ENCODE results near the gene NELFA.

The NELFA gene

DNA sequence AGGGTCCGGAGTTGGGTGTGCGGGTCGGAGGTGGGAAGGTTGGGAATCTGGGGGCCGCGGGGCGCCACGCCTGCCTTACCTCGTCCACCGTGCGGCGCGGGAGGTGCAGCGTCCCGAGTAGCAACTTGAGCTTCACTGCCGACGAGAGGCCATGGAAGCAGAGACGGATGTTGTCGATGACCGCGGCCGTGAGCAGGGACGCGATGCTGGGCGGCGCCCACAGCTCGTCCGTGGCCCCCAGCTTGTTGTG lies 178 bp downstream of the NELFA start (continued):
- no peak for TF ChIP-seq GLI2 (tag by site-specific recombination; IDR thresholded peaks at IDR 0.05; ENCODE audit: borderline replicate concordance, low read depth)
- no peak for TF ChIP-seq ZSCAN16 (tag by site-specific recombination; IDR thresholded peaks at IDR 0.05)
- no peak for TF ChIP-seq ZNF677 (tag by site-specific recombination; IDR thresholded peaks at IDR 0.05)
- TF ChIP-seq ZNF621 (tag by site-specific recombination; IDR thresholded peaks at IDR 0.05): no peak
- no peak for TF ChIP-seq ZBTB17 (tag by site-specific recombination; IDR thresholded peaks at IDR 0.05)
- no peak for TF ChIP-seq SALL2 (tag by site-specific recombination; IDR thresholded peaks at IDR 0.05; ENCODE audit: borderline replicate concordance)
- TF ChIP-seq ZFP3 (tag by site-specific recombination; IDR thresholded peaks at IDR 0.05; ENCODE audit: low read depth): no peak
- no peak for TF ChIP-seq ZBTB8A (tag by site-specific recombination; IDR thresholded peaks at IDR 0.05)
- no peak for TF ChIP-seq PRDM1 (tag by site-specific recombination; IDR thresholded peaks at IDR 0.05)
- TF ChIP-seq, protein P1, sequence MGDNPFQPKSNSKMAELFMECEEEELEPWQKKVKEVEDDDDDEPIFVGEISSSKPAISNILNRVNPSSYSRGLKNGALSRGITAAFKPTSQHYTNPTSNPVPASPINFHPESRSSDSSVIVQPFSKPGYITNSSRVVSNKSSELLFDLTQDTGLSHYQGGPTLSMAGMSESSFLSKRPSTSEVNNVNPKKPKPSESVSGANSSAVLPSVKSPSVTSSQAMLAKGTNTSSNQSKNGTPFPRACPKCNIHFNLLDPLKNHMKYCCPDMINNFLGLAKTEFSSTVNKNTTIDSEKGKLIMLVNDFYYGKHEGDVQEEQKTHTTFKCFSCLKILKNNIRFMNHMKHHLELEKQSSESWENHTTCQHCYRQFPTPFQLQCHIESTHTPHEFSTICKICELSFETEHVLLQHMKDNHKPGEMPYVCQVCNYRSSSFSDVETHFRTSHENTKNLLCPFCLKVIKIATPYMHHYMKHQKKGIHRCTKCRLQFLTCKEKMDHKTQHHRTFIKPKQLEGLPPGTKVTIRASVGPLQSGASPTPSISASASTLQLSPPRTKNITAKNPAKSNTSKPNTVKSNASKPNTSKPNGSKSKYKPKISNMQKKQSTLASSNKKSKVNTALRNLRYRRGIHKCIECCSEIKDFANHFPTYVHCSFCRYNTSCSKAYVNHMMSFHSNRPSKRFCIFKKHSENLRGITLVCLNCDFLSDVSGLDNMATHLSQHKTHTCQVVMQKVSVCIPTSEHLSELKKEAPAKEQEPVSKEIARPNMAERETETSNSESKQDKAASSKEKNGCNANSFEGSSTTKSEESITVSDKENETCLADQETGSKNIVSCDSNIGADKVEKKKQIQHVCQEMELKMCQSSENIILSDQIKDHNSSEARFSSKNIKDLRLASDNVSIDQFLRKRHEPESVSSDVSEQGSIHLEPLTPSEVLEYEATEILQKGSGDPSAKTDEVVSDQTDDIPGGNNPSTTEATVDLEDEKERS (tag by site-specific recombination; IDR thresholded peaks at IDR 0.05): peak; percentile 89
- TF ChIP-seq ZFP41 (tag by site-specific recombination; IDR thresholded peaks at IDR 0.05; ENCODE audit: borderline replicate concordance): no peak
- TF ChIP-seq ZNF596 (tag by site-specific recombination; IDR thresholded peaks at IDR 0.05): no peak
- TF ChIP-seq ZNF560 (tag by site-specific recombination; IDR thresholded peaks at IDR 0.05; ENCODE audit: borderline replicate concordance): no peak
- no peak for TF ChIP-seq ZXDB (tag by site-specific recombination; IDR thresholded peaks at IDR 0.05)
- TF ChIP-seq ZNF174 (tag by site-specific recombination; IDR thresholded peaks at IDR 0.05): no peak
- no peak for TF ChIP-seq ZNF513 (tag by site-specific recombination; IDR thresholded peaks at IDR 0.05)
- TF ChIP-seq, protein P2, sequence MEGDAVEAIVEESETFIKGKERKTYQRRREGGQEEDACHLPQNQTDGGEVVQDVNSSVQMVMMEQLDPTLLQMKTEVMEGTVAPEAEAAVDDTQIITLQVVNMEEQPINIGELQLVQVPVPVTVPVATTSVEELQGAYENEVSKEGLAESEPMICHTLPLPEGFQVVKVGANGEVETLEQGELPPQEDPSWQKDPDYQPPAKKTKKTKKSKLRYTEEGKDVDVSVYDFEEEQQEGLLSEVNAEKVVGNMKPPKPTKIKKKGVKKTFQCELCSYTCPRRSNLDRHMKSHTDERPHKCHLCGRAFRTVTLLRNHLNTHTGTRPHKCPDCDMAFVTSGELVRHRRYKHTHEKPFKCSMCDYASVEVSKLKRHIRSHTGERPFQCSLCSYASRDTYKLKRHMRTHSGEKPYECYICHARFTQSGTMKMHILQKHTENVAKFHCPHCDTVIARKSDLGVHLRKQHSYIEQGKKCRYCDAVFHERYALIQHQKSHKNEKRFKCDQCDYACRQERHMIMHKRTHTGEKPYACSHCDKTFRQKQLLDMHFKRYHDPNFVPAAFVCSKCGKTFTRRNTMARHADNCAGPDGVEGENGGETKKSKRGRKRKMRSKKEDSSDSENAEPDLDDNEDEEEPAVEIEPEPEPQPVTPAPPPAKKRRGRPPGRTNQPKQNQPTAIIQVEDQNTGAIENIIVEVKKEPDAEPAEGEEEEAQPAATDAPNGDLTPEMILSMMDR (tag by site-specific recombination; IDR thresholded peaks at IDR 0.05): peak; percentile 74
- TF ChIP-seq ZNF776 (tag by site-specific recombination; IDR thresholded peaks at IDR 0.05; ENCODE audit: borderline replicate concordance): no peak
- no peak for TF ChIP-seq ZNF473 (tag by site-specific recombination; IDR thresholded peaks at IDR 0.05)
- no peak for TF ChIP-seq ZNF585B (tag by site-specific recombination; IDR thresholded peaks at IDR 0.05)
- TF ChIP-seq ZNF2 (tag by site-specific recombination; IDR thresholded peaks at IDR 0.05): peak; percentile 75; the same call in 1 of the 2 replicates
- no peak for TF ChIP-seq IKZF3 (tag by site-specific recombination; IDR thresholded peaks at IDR 0.05)
- TF ChIP-seq ZNF426 (tag by site-specific recombination; IDR thresholded peaks at IDR 0.05): no peak
- TF ChIP-seq, protein P3, sequence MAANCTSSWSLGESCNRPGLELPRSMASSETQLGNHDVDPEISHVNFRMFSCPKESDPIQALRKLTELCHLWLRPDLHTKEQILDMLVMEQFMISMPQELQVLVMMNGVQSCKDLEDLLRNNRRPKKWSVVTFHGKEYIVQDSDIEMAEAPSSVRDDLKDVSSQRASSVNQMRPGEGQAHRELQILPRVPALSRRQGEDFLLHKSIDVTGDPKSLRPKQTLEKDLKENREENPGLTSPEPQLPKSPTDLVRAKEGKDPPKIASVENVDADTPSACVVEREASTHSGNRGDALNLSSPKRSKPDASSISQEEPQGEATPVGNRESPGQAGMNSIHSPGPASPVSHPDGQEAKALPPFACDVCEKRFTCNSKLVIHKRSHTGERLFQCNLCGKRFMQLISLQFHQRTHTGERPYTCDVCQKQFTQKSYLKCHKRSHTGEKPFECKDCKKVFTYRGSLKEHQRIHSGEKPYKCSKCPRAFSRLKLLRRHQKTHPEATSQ (tag by site-specific recombination; IDR thresholded peaks at IDR 0.05): 0 out of 2 replicates have a peak, but pooled peaks have one; percentile 69
- no peak; the same call in 1 of the 2 replicates for TF ChIP-seq ZNF146 (tag by site-specific recombination; IDR thresholded peaks at IDR 0.05)
- TF ChIP-seq ZNF354C (tag by site-specific recombination; IDR thresholded peaks at IDR 0.05; ENCODE audit: borderline replicate concordance, low read depth): no peak
- TF ChIP-seq ZNF24 (tag by site-specific recombination; IDR thresholded peaks at IDR 0.05): peak; percentile 43; the same call in 1 of the 2 replicates
- TF ChIP-seq YY2 (tag by site-specific recombination; IDR thresholded peaks at IDR 0.05): no peak
- peak; percentile 40; the same call in 1 of the 2 replicates for TF ChIP-seq EGR2 (tag by site-specific recombination; IDR thresholded peaks at IDR 0.05; ENCODE audit: low read depth)
- no peak for TF ChIP-seq MYNN (tag by site-specific recombination; IDR thresholded peaks at IDR 0.05; ENCODE audit: borderline replicate concordance)
- no peak for TF ChIP-seq ZNF777 (tag by site-specific recombination; IDR thresholded peaks at IDR 0.05; ENCODE audit: borderline replicate concordance)
- 0 out of 2 replicates have a peak, but pooled peaks have one; percentile 15 for TF ChIP-seq GFI1B (tag by site-specific recombination; IDR thresholded peaks at IDR 0.05)
- no peak; the same call in 1 of the 2 replicates for TF ChIP-seq SP7 (tag by site-specific recombination; IDR thresholded peaks at IDR 0.05)

All from HEK293 (cell line).